Renal cortex interstitium (tissue), 15 donors: ENCODE results near the gene ZDHHC8. TPM values are rescaled to one million over a fixed set of nuclear protein-coding genes. Genes with fewer than 3 reads are reported as not detected.

Experiments
- DNase-seq, 11 donors: peaks; one replicate each; pipeline ENCODE4 v3.0.0-alpha.2; 2013; ENCODE audit warnings: low read depth in 9 of 11, low spot score in 4 of 11; ENCODE audit errors: extremely low read depth in 1 of 11
- long read RNA-seq, 16 experiments: transcript quantifications; one replicate each; lab custom pipeline, GENCODE V29; 2026
- polyA plus RNA-seq, 3 donors: library from polyadenylated mRNA; unstranded; fragments of 120-200 nt; gene quantifications; one replicate each; pipeline ENCODE4 v1.2.1, GENCODE V29; 2013; ENCODE audit not compliant: insufficient read length in 3 of 3

ZDHHC8 gene, protein sequence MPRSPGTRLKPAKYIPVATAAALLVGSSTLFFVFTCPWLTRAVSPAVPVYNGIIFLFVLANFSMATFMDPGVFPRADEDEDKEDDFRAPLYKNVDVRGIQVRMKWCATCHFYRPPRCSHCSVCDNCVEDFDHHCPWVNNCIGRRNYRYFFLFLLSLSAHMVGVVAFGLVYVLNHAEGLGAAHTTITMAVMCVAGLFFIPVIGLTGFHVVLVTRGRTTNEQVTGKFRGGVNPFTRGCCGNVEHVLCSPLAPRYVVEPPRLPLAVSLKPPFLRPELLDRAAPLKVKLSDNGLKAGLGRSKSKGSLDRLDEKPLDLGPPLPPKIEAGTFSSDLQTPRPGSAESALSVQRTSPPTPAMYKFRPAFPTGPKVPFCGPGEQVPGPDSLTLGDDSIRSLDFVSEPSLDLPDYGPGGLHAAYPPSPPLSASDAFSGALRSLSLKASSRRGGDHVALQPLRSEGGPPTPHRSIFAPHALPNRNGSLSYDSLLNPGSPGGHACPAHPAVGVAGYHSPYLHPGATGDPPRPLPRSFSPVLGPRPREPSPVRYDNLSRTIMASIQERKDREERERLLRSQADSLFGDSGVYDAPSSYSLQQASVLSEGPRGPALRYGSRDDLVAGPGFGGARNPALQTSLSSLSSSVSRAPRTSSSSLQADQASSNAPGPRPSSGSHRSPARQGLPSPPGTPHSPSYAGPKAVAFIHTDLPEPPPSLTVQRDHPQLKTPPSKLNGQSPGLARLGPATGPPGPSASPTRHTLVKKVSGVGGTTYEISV
- 10 to 100 TPM; 30.4 to 52.1 (median 49.2) TPM for polyA plus RNA-seq
- long read RNA-seq, donor 1, full-length matches to known transcripts = 4 of 9 reads
- long read RNA-seq, donor 1, partial matches to known transcripts = 5 of 9 reads
- long read RNA-seq, donor 1, other reads (novel, unspliced or antisense) = 0 of 9 reads
- long read RNA-seq, donor 2, full-length matches to known transcripts = 4 of 10 reads
- long read RNA-seq, donor 2, partial matches to known transcripts = 6 of 10 reads
- long read RNA-seq, donor 2, other reads (novel, unspliced or antisense) = 0 of 10 reads
- long read RNA-seq, donor 3, full-length matches to known transcripts = 8 of 18 reads
- long read RNA-seq, donor 3, partial matches to known transcripts = 10 of 18 reads
- long read RNA-seq, donor 3, other reads (novel, unspliced or antisense) = 0 of 18 reads
- long read RNA-seq, donor 4, partial matches to known transcripts = 0 of 2 reads
- long read RNA-seq, donor 4, other reads (novel, unspliced or antisense) = 0 of 2 reads
- long read RNA-seq, donor 5, full-length matches to known transcripts = 10 of 22 reads
- long read RNA-seq, donor 5, partial matches to known transcripts = 12 of 22 reads
- long read RNA-seq, donor 5, other reads (novel, unspliced or antisense) = 0 of 22 reads
- long read RNA-seq, donor 6, full-length matches to known transcripts = 5 of 29 reads
- long read RNA-seq, donor 6, partial matches to known transcripts = 24 of 29 reads
- long read RNA-seq, donor 6, other reads (novel, unspliced or antisense) = 0 of 29 reads
- long read RNA-seq, donor 7, partial matches to known transcripts = 15 of 15 reads
- long read RNA-seq, donor 7, other reads (novel, unspliced or antisense) = 0 of 15 reads
- long read RNA-seq, donor 8, full-length matches to known transcripts = 3 of 10 reads
- long read RNA-seq, donor 8, partial matches to known transcripts = 7 of 10 reads
- long read RNA-seq, donor 8, other reads (novel, unspliced or antisense) = 0 of 10 reads
- long read RNA-seq, donor 9, full-length matches to known transcripts = 5 of 5 reads
- long read RNA-seq, donor 9, partial matches to known transcripts = 0 of 5 reads
- long read RNA-seq, donor 9, other reads (novel, unspliced or antisense) = 0 of 5 reads
- long read RNA-seq, donor 10, full-length matches to known transcripts = 3 of 3 reads
- long read RNA-seq, donor 10, partial matches to known transcripts = 0 of 3 reads
- long read RNA-seq, donor 10, other reads (novel, unspliced or antisense) = 0 of 3 reads
- long read RNA-seq, donor 11, full-length matches to known transcripts = 1 of 1 reads
- long read RNA-seq, donor 11, partial matches to known transcripts = 0 of 1 reads
- long read RNA-seq, donor 11, other reads (novel, unspliced or antisense) = 0 of 1 reads
- long read RNA-seq, donor 12, full-length matches to known transcripts = 1 of 8 reads
- long read RNA-seq, donor 12, partial matches to known transcripts = 7 of 8 reads
- long read RNA-seq, donor 12, other reads (novel, unspliced or antisense) = 0 of 8 reads
- long read RNA-seq, donor 13, full-length matches to known transcripts = 2 of 12 reads
- long read RNA-seq, donor 13, partial matches to known transcripts = 10 of 12 reads
- long read RNA-seq, donor 13, other reads (novel, unspliced or antisense) = 0 of 12 reads
- long read RNA-seq, donor 14, full-length matches to known transcripts = 4 of 9 reads
- long read RNA-seq, donor 14, partial matches to known transcripts = 5 of 9 reads
- long read RNA-seq, donor 14, other reads (novel, unspliced or antisense) = 0 of 9 reads
- long read RNA-seq, donor 15, partial matches to known transcripts = 0 of 1 reads
- long read RNA-seq, donor 15, other reads (novel, unspliced or antisense) = 0 of 1 reads
- long read RNA-seq, donor 16, full-length matches to known transcripts = 9 of 67 reads
- long read RNA-seq, donor 16, partial matches to known transcripts = 58 of 67 reads
- long read RNA-seq, donor 16, other reads (novel, unspliced or antisense) = 0 of 67 reads

DNA sequence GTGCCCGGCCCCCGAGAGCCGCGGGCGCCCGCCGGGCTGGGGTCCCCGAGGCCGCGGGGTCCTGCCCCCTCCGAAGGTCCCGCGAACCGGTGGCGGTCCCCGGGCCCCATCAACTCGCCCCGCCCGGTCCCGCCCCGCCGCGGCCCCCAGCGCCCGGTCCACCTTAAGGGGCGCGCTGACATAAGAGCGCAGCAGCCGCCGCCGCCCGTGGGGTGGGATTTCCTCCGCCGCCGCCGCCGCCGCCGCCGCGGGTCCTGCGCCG lies at the start of gene ZDHHC8:
Gene ZDHHC8 (plus strand): TSS at position 208 of the 262 bp plus-strand sequence. CDS start 144 bp downstream, outside the sequence.
- DNase-seq = peak in 1 of 11 donors; percentile 24

DNA sequence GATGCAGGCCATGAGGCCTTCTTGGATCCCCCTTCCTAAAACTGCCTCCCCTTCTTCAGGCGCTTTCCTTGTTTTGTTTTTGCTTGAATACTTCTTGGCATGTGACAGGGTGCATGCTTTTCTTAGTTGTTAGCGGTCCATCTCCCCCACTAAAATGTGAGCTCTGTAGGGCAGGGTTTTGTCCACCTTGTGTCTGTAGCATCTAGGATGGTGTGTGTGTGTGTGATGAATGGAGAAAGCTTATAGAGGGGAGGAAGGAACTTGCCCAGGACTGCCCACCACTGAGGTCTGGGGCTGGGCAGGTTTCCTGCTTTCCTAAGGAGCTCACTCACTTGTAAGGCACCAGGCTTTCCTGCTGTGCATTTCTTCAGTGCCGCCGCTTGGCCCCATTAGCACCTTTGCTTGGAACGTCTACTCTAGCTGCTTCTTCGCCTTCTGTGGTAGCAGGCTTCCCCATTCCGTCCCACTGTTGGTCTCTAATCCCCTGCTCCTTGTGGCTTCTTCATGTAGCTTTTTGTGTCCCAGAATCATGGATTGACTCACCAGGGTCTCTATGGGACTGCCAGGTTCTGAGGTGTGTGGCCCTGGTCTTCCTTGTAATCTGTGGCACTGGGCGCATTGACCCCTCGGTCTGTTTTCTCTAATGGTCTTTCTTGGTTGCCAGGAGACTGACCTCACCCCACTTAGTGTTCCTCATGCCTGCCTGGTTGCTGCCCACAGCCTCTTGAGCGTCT lies 48.3 kb upstream of the ZDHHC8 start:
- no peak for DNase-seq

DNA sequence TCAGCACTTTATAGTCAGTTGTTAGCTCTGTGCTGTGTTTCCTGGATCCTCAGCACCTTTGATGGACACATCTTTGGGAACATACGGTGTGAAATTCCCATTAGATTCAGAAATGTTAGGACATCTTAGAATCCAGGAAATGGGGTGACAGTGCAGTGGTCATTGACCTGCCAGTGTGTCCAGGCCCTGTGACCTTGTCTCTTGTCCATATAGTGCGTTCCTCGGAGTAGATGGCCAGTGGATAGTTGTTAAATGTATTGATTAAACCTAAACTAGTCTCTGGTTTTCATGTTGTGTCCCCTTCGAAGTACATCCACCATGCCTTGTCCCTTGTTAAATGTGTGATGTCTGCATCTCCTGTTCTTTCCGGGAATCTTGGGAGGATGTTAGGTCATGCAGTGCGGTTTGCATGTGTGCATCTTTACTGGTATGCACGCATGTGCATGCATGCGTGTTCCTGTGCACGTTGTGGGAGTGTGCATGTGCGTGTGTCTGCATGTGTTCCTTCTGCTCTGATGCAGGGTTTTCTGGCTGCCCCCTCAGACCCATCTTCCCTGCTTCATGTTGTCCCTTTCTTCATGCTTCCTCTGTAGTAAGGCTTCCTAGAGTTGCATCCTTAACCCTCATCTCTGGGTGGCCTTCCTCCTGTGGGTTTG lies 47.6 kb upstream of the ZDHHC8 start:
- no peak for DNase-seq

DNA sequence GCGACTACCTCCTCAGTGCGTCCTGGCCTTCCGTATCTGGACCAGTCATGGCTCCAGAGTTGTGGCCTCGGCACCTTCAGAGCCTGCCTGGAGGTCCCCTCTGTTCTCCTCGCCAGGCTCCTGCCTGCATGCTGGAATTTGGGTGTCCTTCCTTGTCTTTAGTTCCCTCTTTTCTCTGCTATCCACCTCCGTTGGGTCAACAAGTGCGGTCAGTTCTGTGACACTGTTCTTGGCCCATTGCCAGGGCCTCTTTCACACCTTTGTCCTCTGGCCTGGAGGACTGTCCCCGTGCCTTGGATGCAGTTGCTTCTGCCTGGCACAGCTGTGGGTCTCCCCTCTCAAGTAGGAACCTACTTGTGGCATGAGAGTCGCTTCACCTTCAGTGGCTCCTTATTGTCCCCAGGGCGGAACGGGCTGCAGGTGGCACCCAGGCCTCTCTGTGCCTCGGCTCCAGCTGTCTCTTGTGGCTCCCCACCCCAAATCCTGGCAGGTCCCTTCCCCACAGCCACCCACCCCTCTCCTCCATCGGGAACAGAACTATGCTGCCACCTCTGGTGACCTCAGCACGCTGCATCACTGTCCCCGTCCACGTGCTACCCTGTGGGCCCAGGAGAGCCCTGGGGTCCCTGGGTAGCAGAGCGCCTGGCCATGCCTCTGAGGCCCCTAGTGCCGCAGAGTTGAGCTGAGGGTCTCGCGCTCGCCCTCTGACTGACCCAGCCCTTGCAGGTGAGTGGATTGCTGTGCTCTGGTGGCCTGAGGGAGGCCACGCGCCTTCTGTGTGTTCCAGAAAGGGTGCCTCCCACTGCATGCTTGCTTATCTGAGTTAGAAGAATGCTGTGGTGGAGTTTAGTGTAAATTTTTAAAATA lies 46.8 kb upstream of the ZDHHC8 start:
- DNase-seq = no peak

DNA sequence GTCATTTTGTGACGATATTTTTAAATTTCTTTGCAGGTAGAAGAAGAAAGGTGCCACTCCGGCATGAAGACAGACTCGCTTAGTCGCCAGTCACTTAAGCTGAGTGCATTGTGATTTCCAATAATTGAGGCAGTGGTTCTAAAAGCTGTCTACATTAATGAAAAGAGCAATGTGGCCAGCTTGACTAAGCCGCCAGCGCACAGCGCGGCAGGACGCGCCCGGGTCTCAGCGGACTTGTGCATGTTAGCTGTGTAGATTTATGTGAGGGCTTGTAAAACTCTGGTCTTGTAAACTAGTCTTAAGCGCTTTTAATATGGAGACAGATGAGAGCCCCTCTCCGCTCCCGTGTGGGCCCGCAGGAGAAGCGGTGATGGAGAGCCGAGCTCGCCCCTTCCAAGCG lies 46.0 kb upstream of the ZDHHC8 start:
- no peak for DNase-seq

DNA sequence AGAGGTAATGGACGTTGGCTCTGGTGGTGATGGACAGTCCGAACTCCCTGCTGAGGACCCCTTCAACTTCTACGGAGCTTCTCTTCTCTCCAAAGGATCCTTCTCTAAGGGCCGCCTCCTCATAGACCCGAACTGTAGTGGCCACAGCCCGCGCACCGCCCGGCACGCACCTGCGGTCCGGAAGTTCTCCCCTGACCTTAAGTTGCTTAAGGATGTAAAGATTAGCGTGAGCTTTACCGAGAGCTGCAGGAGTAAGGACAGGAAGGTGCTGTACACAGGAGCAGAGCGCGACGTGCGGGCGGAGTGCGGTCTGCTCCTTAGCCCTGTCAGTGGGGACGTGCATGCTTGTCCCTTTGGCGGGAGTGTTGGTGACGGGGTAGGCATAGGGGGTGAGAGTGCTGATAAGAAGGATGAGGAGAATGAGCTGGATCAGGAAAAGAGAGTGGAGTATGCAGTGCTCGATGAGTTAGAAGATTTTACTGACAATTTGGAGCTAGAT lies 45.5 kb upstream of the ZDHHC8 start:
- DNase-seq = no peak

DNA sequence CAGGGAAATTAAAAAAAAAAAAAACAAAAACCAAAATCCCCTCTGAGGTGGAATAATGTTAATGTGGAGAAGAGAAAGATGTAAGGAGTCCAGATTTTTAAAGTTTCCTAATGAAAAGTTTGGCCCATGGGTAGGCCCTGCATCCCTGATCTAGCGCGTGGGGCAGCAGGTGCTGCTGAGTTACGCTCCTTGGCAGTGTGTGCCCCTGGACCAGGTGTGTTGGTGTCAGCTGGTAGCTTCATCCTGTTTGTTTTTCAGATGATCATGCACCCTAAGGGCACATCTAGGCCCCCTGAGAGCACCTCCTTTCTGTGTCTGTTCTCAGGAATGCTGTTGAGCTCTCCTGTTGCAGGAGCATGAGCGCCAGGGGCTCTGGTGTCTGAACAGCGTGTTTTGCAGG lies 44.8 kb upstream of the ZDHHC8 start:
- DNase-seq = no peak

DNA sequence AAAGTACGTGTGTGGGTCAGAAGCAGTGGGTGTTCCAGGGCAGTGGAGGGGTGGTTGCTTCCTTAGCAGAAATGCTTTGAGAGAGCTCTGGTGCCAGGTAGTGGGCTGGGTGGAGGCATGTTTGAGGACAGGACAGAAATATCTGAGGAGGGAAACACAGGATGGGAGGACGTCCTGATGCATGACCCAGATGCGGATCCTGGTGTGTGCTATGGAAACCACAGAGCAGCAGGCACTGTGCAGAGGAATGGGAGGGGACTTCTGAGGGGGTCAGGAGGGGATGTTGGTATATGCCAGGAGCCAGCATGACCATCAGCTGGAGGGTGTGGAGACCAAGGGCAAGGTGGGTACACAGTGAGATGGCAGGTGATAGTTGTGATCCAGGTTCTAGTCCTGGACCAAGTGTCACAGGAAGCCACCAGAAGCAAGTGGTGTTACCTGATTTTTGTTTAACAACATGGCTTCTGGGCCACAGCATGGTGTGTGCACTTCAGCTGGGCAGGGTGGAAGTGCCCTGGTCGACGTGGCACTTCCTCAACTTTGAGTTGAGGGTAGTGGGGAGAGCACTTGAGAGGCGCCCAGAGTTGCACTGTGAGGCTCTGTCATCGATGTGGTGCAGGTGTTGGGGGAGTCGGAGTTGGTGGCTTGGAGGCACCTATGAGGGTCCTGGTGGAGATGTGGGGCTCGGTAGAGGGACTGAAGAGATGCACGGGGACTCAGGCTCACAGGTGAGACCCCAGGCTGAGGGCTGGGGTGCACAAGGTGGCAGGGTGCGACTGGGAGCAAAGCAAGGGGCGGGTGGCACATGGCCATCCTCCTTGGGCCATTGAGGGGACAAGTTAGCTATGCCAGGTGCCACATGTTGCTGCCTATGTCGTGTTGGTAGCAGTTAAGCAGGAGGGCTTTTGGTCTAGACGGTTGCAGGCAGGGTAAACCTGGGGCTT lies 44.0 kb upstream of the ZDHHC8 start:
- DNase-seq = no peak

DNA sequence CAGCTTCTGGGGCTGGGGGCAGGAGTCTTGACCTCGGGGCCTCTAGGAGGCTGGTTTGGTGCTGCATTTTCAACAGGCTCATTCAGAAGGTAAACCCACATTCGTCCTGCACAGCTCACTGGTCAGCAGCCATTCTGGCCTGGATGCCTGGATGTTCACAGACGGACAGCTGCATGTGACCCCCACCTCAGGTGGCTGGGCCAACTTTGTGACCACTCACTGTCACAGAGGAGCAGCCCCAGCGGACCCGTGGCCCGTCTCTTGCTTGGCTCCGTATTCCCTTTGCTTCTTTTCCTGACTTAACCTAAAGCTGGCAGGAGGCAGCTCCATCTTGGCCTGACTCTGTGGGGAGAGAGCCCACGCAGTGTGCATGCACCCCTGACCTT lies 43.3 kb upstream of the ZDHHC8 start:
- no peak for DNase-seq

DNA sequence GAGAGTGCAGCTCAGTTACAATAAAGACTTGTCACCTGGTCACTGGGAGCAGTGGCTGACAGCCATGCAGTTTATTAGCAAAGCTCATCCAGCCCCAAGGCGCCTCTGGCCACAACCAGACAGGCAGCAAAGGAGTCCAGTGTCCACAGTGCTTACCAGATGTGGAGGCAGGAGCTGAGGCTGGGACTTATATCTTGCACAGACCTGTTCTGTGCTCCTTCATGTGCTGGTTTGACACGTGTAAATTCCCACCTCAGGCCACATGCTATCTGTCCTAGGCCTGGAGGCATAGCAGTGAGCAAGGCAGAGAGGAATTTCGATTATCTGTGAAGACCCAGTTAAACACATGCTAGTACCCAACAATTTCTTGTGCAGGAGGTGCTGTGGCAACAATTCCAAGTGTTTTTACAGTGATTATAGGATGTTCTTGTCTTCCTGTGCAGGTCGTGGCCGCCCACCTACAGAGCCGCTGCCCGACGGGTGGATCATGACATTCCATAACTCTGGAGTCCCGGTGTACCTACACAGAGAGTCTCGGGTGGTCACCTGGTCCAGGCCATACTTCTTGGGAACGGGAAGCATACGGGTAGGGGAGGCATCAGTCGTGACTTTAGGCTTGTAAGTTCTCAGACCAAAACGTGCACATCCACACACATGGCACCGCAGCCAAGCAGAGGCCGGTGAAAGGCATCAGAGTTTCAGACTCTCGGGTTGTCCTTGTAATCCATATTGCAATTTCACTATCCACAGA lies 42.2 kb upstream of the ZDHHC8 start:
- DNase-seq = no peak

DNA sequence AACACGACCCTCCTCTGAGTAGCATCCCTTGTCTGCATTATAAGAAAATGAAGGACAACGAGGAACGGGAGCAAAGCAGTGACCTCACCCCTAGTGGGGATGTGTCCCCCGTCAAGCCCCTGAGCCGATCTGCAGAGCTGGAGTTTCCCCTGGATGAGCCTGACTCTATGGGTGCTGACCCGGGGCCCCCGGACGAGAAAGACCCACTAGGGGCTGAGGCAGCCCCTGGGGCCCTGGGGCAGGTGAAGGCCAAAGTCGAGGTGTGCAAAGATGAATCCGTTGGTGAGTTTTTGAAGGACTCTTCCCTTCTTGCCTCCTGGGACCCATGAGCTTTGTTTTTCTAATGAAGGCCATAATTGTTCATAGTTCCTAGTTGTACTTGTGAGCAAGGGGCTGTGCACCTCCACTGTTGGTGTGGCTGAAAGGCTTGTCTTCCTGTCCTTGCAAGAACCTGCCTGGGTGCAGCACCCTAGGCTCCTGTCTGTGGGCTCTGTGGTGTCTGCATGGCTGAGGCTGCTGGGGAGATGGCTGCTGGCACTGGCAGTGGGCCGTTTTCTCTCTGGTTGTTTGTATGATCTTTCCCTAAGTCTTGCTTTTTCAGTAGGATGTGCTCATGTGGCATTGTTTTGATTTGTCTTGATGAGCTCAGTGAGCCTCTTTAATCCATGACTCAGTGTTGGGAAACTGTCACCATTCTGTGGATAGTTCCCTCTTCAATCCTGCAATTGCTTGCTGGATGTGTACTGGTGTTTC lies 41.5 kb upstream of the ZDHHC8 start:
- DNase-seq = no peak

DNA sequence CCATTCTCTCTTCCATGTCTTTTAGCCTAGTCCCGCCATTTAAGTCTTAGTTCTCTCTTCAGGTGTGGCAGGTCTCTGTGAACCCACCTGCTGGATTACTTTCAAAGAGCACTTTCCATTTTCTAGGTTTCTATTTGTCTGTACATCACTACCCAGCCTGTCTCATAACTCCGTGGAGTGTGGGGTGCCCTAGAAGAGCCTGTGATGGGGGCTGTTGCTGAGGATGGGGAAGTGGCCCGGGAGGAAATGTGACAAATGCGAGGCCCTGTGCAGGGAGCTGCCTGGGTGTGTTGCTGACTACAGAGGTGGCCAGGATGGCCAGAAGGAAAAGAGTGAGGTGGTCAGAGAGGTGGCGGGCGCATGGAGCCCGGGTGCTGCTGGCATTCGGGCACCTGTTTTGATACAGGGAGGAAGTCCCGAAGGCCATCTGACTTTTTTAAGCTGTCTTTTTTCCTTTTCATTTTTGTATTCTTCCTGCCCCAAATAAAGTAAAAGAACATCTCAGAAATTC lies 40.8 kb upstream of the ZDHHC8 start:
- DNase-seq = no peak
